ENCODE measurements around the gene KRTAP19-6.
"Not testable (repeated sequence)": the region's sequence is repeated elsewhere in the genome, so short reads cannot be mapped to it uniquely, and the experiment has no call there.

Gene KRTAP19-6

GRCh38 chr21:30541764-30542163, at the start of gene KRTAP19-6:
TSS of gene KRTAP19-6 (minus strand) at chr21:30541864. CDS start at chr21:30541833, 31 bp downstream.
- FAIRE-seq, result no peak

DNA sequence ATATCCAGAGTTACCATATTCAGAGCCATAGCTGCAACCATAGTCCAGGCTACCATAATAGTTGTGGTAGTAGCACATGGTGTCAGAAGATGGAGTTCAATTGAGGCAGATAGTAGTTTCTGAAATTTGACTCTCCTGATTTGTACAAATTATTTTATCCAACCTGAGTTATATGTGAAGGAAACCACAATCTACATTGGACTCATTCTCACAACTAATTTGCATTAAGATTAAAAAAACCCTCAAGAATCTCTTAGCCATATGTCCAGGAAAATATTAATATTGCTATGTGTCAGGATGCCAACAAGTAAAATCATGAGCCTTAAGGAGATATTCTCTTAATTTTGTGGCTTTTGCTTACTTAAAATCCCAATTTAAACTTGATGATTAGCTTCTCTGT, 48.6 kb upstream of the KRTAP19-6 start, which contains the start of gene KRTAP22-2:
Gene KRTAP22-2, minus strand, starts transcription at position 101 of the 400 bp plus-strand sequence.
- no peak for FAIRE-seq

DNA sequence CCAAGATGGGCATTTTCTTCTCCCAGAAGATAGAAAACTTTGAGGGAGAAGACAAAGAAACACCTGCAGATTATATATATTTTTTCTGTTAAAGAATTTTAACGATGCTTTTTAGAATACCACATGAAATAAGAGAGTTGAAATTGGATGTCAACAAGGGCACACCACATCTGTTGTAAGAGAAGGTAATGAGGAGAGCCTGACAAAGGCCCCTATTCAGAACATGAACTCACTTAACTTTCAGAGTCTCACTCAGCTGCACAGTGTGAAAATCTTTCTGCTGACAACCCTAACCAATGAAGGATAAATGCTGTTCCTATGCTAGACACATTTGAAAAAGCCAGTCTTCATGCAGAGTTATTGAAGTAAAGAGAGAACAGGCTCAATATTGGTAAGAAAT, 41.2 kb upstream of the KRTAP19-6 start:
- no peak for FAIRE-seq

DNA sequence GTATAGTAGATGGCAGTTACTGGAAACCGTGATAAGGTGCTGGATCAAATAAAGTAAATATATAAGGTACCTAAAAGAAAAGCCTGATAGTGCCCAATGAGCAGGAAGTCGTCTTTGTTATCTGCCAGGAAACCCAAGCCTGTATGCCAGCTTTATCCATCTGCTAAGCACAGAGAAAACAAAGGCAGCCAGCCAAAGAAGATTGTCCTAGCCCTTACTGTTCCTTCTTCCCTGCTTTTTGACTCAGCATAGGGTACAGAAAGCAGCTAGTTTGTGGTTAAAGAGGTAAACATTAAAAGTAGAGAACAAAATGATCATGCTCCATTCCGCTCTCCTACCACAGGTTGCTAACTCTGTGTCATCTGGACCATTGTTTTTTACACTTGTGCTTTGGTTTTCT, 38.5 kb upstream of the KRTAP19-6 start:
- no peak for FAIRE-seq

- FAIRE-seq, result no peak
These were observed 37.7 kb upstream of the KRTAP19-6 start for GRCh38 chr21:30579346-30579745.

- FAIRE-seq, result no peak
These were observed 36.1 kb upstream of the KRTAP19-6 start for GRCh38 chr21:30577766-30578165.

GRCh38 chr21:30567617-30568016, 26.0 kb upstream of the KRTAP19-6 start:
- FAIRE-seq, result no peak

GRCh38 chr21:30563630-30564029, 22.0 kb upstream of the KRTAP19-6 start:
- FAIRE-seq, result no peak

DNA sequence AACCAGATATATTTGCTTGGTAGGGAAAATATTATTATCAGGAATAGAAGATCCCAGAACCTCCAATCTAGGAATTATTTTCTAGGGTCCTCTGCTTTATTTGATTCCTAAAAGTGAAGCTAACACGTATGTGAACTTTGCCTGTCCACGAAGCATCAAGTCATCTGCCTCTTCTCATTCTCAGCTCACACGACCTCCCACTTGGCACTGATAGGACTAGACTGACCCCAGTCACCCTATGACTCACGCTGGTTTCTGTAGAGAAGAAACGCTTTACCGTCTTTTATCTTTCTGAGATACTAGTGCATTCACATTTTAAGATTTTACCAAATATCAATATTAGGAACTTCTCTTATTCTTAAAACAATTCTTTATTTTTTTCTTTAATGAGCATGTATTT, 21.4 kb upstream of the KRTAP19-6 start:
- FAIRE-seq, result no peak

- no peak for FAIRE-seq
These were observed 20.3 kb upstream of the KRTAP19-6 start for GRCh38 chr21:30561957-30562356.

GRCh38 chr21:30561264-30561895, 19.7 kb upstream of the KRTAP19-6 start, which contains the start of gene KRTAP19-7:
TSS of gene KRTAP19-7 (minus strand) at chr21:30561314. CDS start at chr21:30561289, 25 bp downstream.
- FAIRE-seq, result no peak

DNA sequence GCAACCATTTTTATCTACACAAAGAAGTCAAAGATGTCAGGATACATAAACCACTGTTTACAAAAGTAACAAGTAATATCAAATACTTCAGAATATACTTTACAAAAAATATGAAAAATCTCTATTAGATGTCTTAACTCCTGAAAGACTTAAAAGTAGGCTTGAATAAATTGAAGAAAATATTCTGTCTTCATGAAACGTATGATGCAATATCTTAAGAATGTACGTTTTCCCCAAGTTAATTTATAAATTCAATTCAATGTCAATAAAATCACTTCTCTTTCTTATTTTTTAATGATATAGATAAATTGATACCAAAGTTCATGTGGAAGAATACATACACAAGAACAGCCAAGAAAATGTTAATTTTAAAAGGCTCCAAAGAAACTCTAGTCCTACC, 13.4 kb upstream of the KRTAP19-6 start:
- no peak for FAIRE-seq

DNA sequence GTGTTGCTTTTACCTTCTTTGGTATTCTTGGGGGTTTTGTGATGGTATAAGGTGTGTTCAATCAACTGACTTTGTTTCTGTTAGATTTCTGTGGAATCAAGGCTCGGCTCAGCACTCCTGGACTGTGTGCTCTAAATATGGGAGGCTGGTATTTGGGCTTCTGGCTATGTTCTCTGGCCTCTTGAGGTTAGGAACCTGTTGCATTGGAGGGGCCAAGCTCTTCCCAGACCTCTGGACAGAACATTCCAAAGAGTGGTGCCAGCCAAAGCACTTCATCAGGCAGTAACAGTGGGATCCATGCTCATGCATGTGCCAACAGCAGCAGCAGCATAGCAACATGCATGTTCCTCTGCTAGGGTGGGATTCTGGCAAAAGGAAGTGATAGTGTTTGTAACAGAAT, 11.1 kb upstream of the KRTAP19-6 start:
- FAIRE-seq, result no peak

- no peak for FAIRE-seq
These were observed 22.8 kb downstream of the KRTAP19-6 start for GRCh38 chr21:30518876-30519275.

GRCh38 chr21:30515681-30516080, 26.0 kb downstream of the KRTAP19-6 start:
- FAIRE-seq, result no peak

DNA sequence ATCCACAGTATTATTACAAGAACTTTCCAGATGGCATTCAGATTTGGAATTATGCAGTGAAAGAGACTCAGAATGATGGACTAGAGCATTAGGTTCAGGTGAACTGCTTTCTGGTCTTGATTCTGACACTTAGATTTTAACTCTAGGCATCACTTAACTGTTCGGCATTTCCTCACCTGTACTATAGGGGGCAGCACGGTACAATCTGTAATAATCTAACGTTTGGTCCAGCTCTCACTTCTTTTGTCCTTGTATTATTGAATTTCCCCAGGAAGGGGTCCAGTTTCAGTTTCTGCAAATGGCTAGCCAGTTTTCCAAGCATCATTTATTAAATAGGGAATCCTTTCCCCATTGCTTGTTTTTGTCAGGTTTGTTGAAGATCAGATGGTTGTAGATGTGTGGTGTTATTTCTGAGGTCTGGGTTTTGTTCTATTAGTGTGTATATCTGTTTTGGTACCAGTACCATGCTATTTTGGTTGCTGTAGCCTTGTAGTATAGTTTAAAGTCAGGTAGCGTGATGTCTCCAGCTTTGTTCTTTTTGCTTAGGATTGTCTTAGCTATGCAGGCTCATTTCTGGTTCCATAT, 36.0 kb downstream of the KRTAP19-6 start:
- FAIRE-seq, result not testable (repeated sequence)

- FAIRE-seq, result no peak
These were observed 39.6 kb downstream of the KRTAP19-6 start, which contains the start of gene KRTAP19-5 for GRCh38 chr21:30502041-30502440. TSS of gene KRTAP19-5 (minus strand) at chr21:30502141. CDS start at chr21:30502090, 51 bp downstream.

- no peak for FAIRE-seq
These were observed 44.6 kb downstream of the KRTAP19-6 start, which contains the start of gene KRTAP19-4 for GRCh38 chr21:30497065-30497464. TSS of gene KRTAP19-4 (minus strand) at chr21:30497165. CDS start at chr21:30497110, 55 bp downstream.

GRCh38 chr21:30491963-30492428, 49.7 kb downstream of the KRTAP19-6 start, which contains the start of gene KRTAP19-3:
TSS of gene KRTAP19-3 (minus strand) at chr21:30492013. CDS start at chr21:30491957, 56 bp downstream.
- FAIRE-seq, result no peak

All from colon (tissue), 2 donors.